ENCODE data around the gene IRF2.

- TF ChIP-seq EZH2 (IDR thresholded peaks at IDR 0.05; ENCODE audit: borderline replicate concordance, insufficient read depth, low read depth, low read length, poor library complexity, severe bottlenecking) (no peak), CTCF (IDR thresholded peaks at IDR 0.05) (no peak)
These were observed 7.2 kb upstream of the IRF2 start for GRCh38 chr4:184481544-184481943.
